Naive thymus-derived CD4-positive, alpha-beta T cell (primary cell): ENCODE results near the gene TTC33. TPM values are rescaled to one million over a fixed set of nuclear protein-coding genes. Genes with fewer than 3 reads are reported as not detected.

Source experiments
- ATAC-seq: fragments of 150-1000 bp; cut with Tn5 transposase; 2 replicates; pipeline ENCODE4 v1.10.0; 2021; ENCODE audit warnings: mild to moderate bottlenecking, moderate library complexity
- CTCF ChIA-PET: fragments of 350-600 bp; sonication (Branson Sonifier 250); formaldehyde crosslinking; loops from one replicate; lab custom pipeline; 2021; ENCODE audit warnings: antibody characterized with exemption; lab: Charles Lee
- POLR2A ChIA-PET: fragments of 350-600 bp; sonication (Branson Sonifier 250); formaldehyde crosslinking; loops from one replicate; lab custom pipeline; 2021; ENCODE audit warnings: antibody characterized with exemption, inconsistent platforms; lab: Charles Lee
- DNase-seq, 9 donors: peaks; one replicate each; pipeline versions ENCODE4 v3.0.0 to v3.0.0-alpha.2; 2020 to 2022; ENCODE audit warnings: mixed read lengths in 1 of 9
- H3K27ac ChIP-seq: one replicate; pipeline ENCODE4 v1.7.0; 2013; ENCODE audit warnings: mild to moderate bottlenecking, low read depth, low read length, moderate library complexity
- H3K27me3 ChIP-seq, 2 donors: one replicate each; pipeline ENCODE4 v1.7.0; 2013; ENCODE audit warnings: low read length in 2 of 2, mild to moderate bottlenecking in 2 of 2, moderate library complexity in 2 of 2; ENCODE audit not compliant: control insufficient read depth in 2 of 2, insufficient read depth in 2 of 2
- H3K36me3 ChIP-seq, 3 experiments: 1 replicate in 2 of 3; 2 replicates in 1 of 3; pipeline ENCODE4 v1.7.0; 2013; ENCODE audit warnings: low read length in 3 of 3, mild to moderate bottlenecking in 3 of 3, moderate library complexity in 1 of 3; ENCODE audit not compliant: insufficient read depth in 3 of 3, control insufficient read depth in 2 of 3
- H3K4me1 ChIP-seq, 2 donors: one replicate each; pipeline ENCODE4 v1.7.0; 2013; ENCODE audit warnings: low read length in 2 of 2, mild to moderate bottlenecking in 2 of 2, moderate library complexity in 1 of 2; ENCODE audit not compliant: control insufficient read depth in 2 of 2, insufficient read depth in 2 of 2
- H3K4me3 ChIP-seq: 2 replicates; pipeline ENCODE4 v1.7.0; 2013; ENCODE audit warnings: mild to moderate bottlenecking, low read length
- H3K9me3 ChIP-seq, 3 experiments: 1 replicate in 2 of 3; 2 replicates in 1 of 3; pipeline ENCODE4 v1.7.0; 2013; ENCODE audit warnings: low read length in 3 of 3; ENCODE audit not compliant: control insufficient read depth in 2 of 3
- H3K27ac Mint-ChIP-seq, 9 donors: one replicate each; pipeline ENCODE4 v1.8.0; 2020 to 2022; ENCODE audit warnings: mixed read lengths in 9 of 9, mild to moderate bottlenecking in 8 of 9, moderate library complexity in 5 of 9, inconsistent platforms in 2 of 9
- H3K27me3 Mint-ChIP-seq, 5 donors: one replicate each; pipeline ENCODE4 v1.8.0; 2021 to 2022; ENCODE audit warnings: mixed read lengths in 5 of 5, mild to moderate bottlenecking in 1 of 5
- H3K36me3 Mint-ChIP-seq, 5 donors: one replicate each; pipeline ENCODE4 v1.8.0; 2020 to 2022; ENCODE audit warnings: mixed read lengths in 5 of 5, mild to moderate bottlenecking in 3 of 5, inconsistent platforms in 1 of 5
- H3K4me1 Mint-ChIP-seq, 7 donors: one replicate each; pipeline ENCODE4 v1.8.0; 2020 to 2022; ENCODE audit warnings: mixed read lengths in 7 of 7, mild to moderate bottlenecking in 3 of 7, inconsistent platforms in 1 of 7
- H3K4me3 Mint-ChIP-seq, 10 donors: one replicate each; pipeline ENCODE4 v1.8.0; 2020 to 2022; ENCODE audit warnings: mild to moderate bottlenecking in 10 of 10, mixed read lengths in 10 of 10, moderate library complexity in 6 of 10, inconsistent platforms in 2 of 10
- H3K9me3 Mint-ChIP-seq, 11 donors: one replicate each; pipeline ENCODE4 v1.8.0; 2020 to 2022; ENCODE audit warnings: mixed read lengths in 11 of 11, mild to moderate bottlenecking in 4 of 11, inconsistent platforms in 1 of 11, moderate library complexity in 1 of 11
- intact Hi-C, 2 donors: fragments of 100-400 bp; cut with micrococcal nuclease; formaldehyde crosslinking; loops; one replicate each; pipeline ENCODE4 v1.15.1; 2023
- polyA plus RNA-seq, 2 donors: library from polyadenylated mRNA; unstranded; fragments of 300-500 nt; fragmentation: Illumina TruSeq; gene quantifications; one replicate each; pipeline ENCODE4 v1.2.3, GENCODE V29; 2021
- total RNA-seq, 6 experiments: library from RNA in 5 of 6; stranded (reverse) in 5 of 6; gene quantifications; 1 replicate in 5 of 6; 2 replicates in 1 of 6; pipeline ENCODE4 v1.2.3 and lab custom pipeline; 2021 to 2026

Gene TTC33
- total and polyA plus RNA-seq, 7 experiments from 2014 or later: 7.0 to 19.0 (median 14.0) TPM

GRCh38 chr5:40554054-40554453 is 201.7 kb downstream of the TTC33 start:
- Histone ChIP-seq H3K27me3 (no peaks in the 10 kb centered on the region), H3K36me3 (no peaks in the 10 kb centered on the region), H3K4me1 (no peaks in the 10 kb centered on the region), H3K9me3 (no peaks in the 10 kb centered on the region), H3K27ac (no peak overlapping the region), H3K4me3 (no peak overlapping the region)
- DNase-seq (no peak), ATAC-seq (no peak)
- ChIA-PET POLR2A (interaction anchor here (0.8 to 1.1 kb wide), 2 partner anchors 13 to 159 kb away, joined by 3 read pairs; no protein-coding TSS in a partner anchor), CTCF (interaction anchor here (0.7 kb wide), 1 partner anchor 40 kb away, joined by 3 read pairs; no protein-coding TSS in a partner anchor)
- Mint-ChIP-seq H3K9me3 (peaks cover 0 to 9% (median 0%) of the 10 kb centered on the region in 11 donors), H3K4me1 (peaks cover 0 to 12% (median 0%) of the 10 kb centered on the region in 7 donors), H3K27ac (no peak overlapping the region), H3K4me3 (no peak overlapping the region), H3K27me3 (no peaks in the 10 kb centered on the region), H3K36me3 (peaks cover 0 to 7% (median 0%) of the 10 kb centered on the region in 5 donors)
- intact Hi-C loops: no loop called here

GRCh38 chr5:40552981-40553380 is 202.8 kb downstream of the TTC33 start:
- DNase-seq (no peak), ATAC-seq (no peak)
- peaks cover 0 to 9% (median 0%) of the 10 kb centered on the region in 11 donors for H3K9me3 Mint-ChIP-seq
- no peaks in the 10 kb centered on the region for H3K27me3 ChIP-seq
- no peak overlapping the region for H3K27ac ChIP-seq
- no peaks in the 10 kb centered on the region for H3K4me1 ChIP-seq
- no peaks in the 10 kb centered on the region for H3K27me3 Mint-ChIP-seq
- H3K4me3 ChIP-seq: no peak overlapping the region
- H3K9me3 ChIP-seq: no peaks in the 10 kb centered on the region
- no peaks in the 10 kb centered on the region for H3K36me3 ChIP-seq
- peaks cover 0 to 12% (median 0%) of the 10 kb centered on the region in 7 donors for H3K4me1 Mint-ChIP-seq
- H3K36me3 Mint-ChIP-seq: peaks cover 0 to 7% (median 0%) of the 10 kb centered on the region in 5 donors
- intact Hi-C loops: no loop called here
- H3K4me3 Mint-ChIP-seq: no peak overlapping the region
- CTCF ChIA-PET: no interaction called here
- POLR2A ChIA-PET: no interaction called here
- no peak overlapping the region for H3K27ac Mint-ChIP-seq

DNA sequence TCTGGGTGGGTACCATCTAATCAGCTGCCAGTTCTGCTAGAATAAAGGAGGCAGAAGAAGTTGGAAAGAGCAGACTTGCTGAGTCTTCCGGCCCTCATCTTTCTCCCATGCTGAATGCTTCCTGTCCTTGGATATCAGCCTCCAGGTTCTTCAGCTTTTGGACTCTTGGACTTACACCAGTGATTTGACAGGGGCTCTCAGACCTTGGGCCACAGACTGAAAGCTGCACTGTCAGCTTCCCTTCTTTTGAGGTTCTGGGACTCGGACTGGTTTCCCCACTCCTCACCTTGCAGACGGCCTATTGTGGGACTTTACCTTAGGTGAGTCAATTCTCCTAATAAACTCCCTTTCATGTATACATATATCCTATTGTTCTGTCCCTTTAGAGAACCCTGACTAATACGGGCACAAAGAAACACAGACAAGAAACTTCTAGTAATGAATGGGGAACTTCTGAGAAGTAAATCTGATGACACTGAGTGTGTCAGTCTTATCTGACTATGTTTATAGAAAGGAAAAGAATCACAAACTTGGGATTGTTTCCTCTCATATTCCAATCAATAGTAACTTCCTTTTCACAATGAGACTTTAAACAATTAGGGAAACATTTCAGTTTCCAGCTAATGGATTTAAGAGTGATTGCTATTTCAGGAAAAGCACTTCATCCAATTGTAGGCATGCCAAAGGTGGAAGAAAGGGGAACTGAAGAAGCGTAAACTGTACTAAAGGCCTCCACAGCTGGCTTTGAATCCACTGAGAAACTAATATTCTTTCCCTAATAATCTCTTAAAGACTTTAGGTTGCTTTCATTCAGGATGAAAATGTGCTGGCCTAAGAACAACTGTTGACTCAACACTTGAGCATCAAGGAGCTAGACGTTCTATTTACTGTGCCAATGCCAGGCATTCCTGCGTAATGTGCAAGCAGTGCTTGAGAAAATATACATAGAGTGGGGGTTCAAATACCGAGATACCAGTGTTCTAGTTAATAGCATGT is 204.0 kb downstream of the TTC33 start:
- Mint-ChIP-seq H3K36me3 (peaks cover 0 to 8% (median 0%) of the 10 kb centered on the region in 5 donors), H3K27ac (no peak overlapping the region), H3K27me3 (no peaks in the 10 kb centered on the region), H3K4me1 (peaks cover 0 to 12% (median 0%) of the 10 kb centered on the region in 7 donors), H3K9me3 (peaks cover 0 to 11% (median 1%) of the 10 kb centered on the region in 11 donors), H3K4me3 (no peak overlapping the region)
- H3K9me3 ChIP-seq: no peaks in the 10 kb centered on the region
- no peaks in the 10 kb centered on the region for H3K27me3 ChIP-seq
- H3K36me3 ChIP-seq: no peaks in the 10 kb centered on the region
- H3K4me3 ChIP-seq: no peak overlapping the region
- no peaks in the 10 kb centered on the region for H3K4me1 ChIP-seq
- ChIA-PET CTCF (interaction anchor here (0.5 to 0.9 kb wide), 2 partner anchors 34 to 437 kb away, joined by 3 read pairs; no protein-coding TSS in a partner anchor), POLR2A (no interaction called here)
- no peak for DNase-seq
- intact Hi-C loops: no loop called here
- no peak for ATAC-seq
- no peak overlapping the region for H3K27ac ChIP-seq

GRCh38 chr5:40550481-40550880 is 205.3 kb downstream of the TTC33 start:
- Mint-ChIP-seq H3K36me3 (peaks cover 0 to 6% (median 0%) of the 10 kb centered on the region in 5 donors), H3K4me1 (peaks cover 0 to 12% (median 0%) of the 10 kb centered on the region in 7 donors), H3K4me3 (no peak overlapping the region), H3K27ac (no peak overlapping the region), H3K9me3 (peaks cover 0 to 11% (median 1%) of the 10 kb centered on the region in 11 donors), H3K27me3 (no peaks in the 10 kb centered on the region)
- H3K4me3 ChIP-seq: no peak overlapping the region
- H3K27ac ChIP-seq: no peak overlapping the region
- H3K9me3 ChIP-seq: no peaks in the 10 kb centered on the region
- no peaks in the 10 kb centered on the region for H3K27me3 ChIP-seq
- no peaks in the 10 kb centered on the region for H3K4me1 ChIP-seq
- DNase-seq (no peak), ATAC-seq (no peak)
- intact Hi-C loops: no loop called here
- ChIA-PET POLR2A (no interaction called here), CTCF (no interaction called here)
- H3K36me3 ChIP-seq: no peaks in the 10 kb centered on the region

GRCh38 chr5:40549616-40550015 is 206.1 kb downstream of the TTC33 start:
- Mint-ChIP-seq H3K4me3 (no peak overlapping the region), H3K27me3 (no peaks in the 10 kb centered on the region), H3K27ac (no peak overlapping the region), H3K36me3 (peaks cover 0 to 6% (median 0%) of the 10 kb centered on the region in 5 donors), H3K4me1 (peaks cover 0 to 12% (median 0%) of the 10 kb centered on the region in 7 donors), H3K9me3 (peaks cover 0 to 11% (median 1%) of the 10 kb centered on the region in 11 donors)
- Histone ChIP-seq H3K9me3 (no peaks in the 10 kb centered on the region), H3K36me3 (no peaks in the 10 kb centered on the region), H3K27ac (no peak overlapping the region), H3K27me3 (no peaks in the 10 kb centered on the region), H3K4me3 (no peak overlapping the region), H3K4me1 (no peaks in the 10 kb centered on the region)
- no peak for ATAC-seq
- CTCF ChIA-PET: no interaction called here
- no peak for DNase-seq
- intact Hi-C loops: loop anchor here in 1 of 2 donors (10.0 kb wide), 1 partner anchor 65 kb away; no protein-coding TSS in a partner anchor
- POLR2A ChIA-PET: no interaction called here

GRCh38 chr5:40547994-40548575 is 207.7 kb downstream of the TTC33 start:
- intact Hi-C loops: loop anchor here in 1 of 2 donors (10.0 kb wide), 1 partner anchor 63 kb away; no protein-coding TSS in a partner anchor
- no peaks in the 10 kb centered on the region for H3K9me3 ChIP-seq
- DNase-seq (no peak), ATAC-seq (no peak)
- H3K27me3 ChIP-seq: no peaks in the 10 kb centered on the region
- no peaks in the 10 kb centered on the region for H3K4me1 ChIP-seq
- no peak overlapping the region for H3K4me3 ChIP-seq
- ChIA-PET CTCF (no interaction called here), POLR2A (no interaction called here)
- no peaks in the 10 kb centered on the region for H3K36me3 ChIP-seq
- Mint-ChIP-seq H3K4me3 (no peak overlapping the region), H3K9me3 (peaks cover 0 to 5% (median 0%) of the 10 kb centered on the region in 11 donors), H3K27me3 (no peaks in the 10 kb centered on the region), H3K4me1 (no peaks in the 10 kb centered on the region), H3K36me3 (peaks cover 0 to 6% (median 0%) of the 10 kb centered on the region in 5 donors), H3K27ac (no peak overlapping the region)
- no peak overlapping the region for H3K27ac ChIP-seq
